Measurements from ENCODE around the gene AFAP1L2. TPM values are rescaled to one million over a fixed set of nuclear protein-coding genes. Genes with fewer than 3 reads are reported as not detected.
A peak's percentile ranks its signal among the peaks of the same experiment; 100 is the strongest.

Gene AFAP1L2
- total RNA-seq, 1 experiment from 2014 or later, result 170 TPM

GRCh38 chr10:114412907-114413797 is 8.8 kb upstream of the AFAP1L2 start:
- peak overlapping the region; percentile 99 for H3K27ac ChIP-seq (ENCODE audit: low read length)
- peak; percentile 94 for ATAC-seq
- no TSS peak for BruUV-seq (replicated peaks)
- CTCF ChIA-PET, result no interaction called here
- intact Hi-C loops (cut with micrococcal nuclease; ENCODE audit: unreplicated experiment) (no loop called here), in situ Hi-C loops (cut with HindIII; ENCODE audit: low pct_unique_long_range_greater_than_20kb, low sequenced_read_pairs) (no loop called here)
- DNase-seq (ENCODE audit: low read depth, low spot score), result no peak
- H3K36me3 ChIP-seq (ENCODE audit: control insufficient read depth, insufficient read depth, low read length), result no peaks in the 10 kb centered on the region
- peaks cover 57% of the 10 kb centered on the region for H3K4me1 ChIP-seq (ENCODE audit: control insufficient read depth, insufficient read depth, low read length)
- no peaks in the 10 kb centered on the region for H3K9me3 ChIP-seq (ENCODE audit: control insufficient read depth, insufficient read depth, low read depth, low read length)
- peak overlapping the region in 1 of 2 experiments; percentile 36; a peak in 3 of 4 replicates for H3K4me3 ChIP-seq (ENCODE audit: low read depth in 2 of 2, low read length in 2 of 2)
- TF ChIP-seq TCF7L2 (IDR thresholded peaks at IDR 0.05; ENCODE audit: low read depth, low read length) (peak; percentile 65; the same call in 1 of the 2 replicates), POLR2AphosphoS5 (IDR thresholded peaks at IDR 0.05; ENCODE audit: low read depth, low read length) (peak; percentile 60; the same call in 1 of the 2 replicates), SIN3A (IDR thresholded peaks at IDR 0.05; ENCODE audit: borderline replicate concordance, insufficient read depth, low read depth, low read length) (no peak)
- TF ChIP-seq, protein P1, sequence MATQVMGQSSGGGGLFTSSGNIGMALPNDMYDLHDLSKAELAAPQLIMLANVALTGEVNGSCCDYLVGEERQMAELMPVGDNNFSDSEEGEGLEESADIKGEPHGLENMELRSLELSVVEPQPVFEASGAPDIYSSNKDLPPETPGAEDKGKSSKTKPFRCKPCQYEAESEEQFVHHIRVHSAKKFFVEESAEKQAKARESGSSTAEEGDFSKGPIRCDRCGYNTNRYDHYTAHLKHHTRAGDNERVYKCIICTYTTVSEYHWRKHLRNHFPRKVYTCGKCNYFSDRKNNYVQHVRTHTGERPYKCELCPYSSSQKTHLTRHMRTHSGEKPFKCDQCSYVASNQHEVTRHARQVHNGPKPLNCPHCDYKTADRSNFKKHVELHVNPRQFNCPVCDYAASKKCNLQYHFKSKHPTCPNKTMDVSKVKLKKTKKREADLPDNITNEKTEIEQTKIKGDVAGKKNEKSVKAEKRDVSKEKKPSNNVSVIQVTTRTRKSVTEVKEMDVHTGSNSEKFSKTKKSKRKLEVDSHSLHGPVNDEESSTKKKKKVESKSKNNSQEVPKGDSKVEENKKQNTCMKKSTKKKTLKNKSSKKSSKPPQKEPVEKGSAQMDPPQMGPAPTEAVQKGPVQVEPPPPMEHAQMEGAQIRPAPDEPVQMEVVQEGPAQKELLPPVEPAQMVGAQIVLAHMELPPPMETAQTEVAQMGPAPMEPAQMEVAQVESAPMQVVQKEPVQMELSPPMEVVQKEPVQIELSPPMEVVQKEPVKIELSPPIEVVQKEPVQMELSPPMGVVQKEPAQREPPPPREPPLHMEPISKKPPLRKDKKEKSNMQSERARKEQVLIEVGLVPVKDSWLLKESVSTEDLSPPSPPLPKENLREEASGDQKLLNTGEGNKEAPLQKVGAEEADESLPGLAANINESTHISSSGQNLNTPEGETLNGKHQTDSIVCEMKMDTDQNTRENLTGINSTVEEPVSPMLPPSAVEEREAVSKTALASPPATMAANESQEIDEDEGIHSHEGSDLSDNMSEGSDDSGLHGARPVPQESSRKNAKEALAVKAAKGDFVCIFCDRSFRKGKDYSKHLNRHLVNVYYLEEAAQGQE (IDR thresholded peaks at IDR 0.05; ENCODE audit: insufficient read depth in 1 of 2, low read depth in 2 of 2, low read length in 1 of 2), result 0 out of 4 replicates have a peak, but pooled peaks of 1 of the 2 experiments have one; percentile 28
- TF ChIP-seq, protein P2, sequence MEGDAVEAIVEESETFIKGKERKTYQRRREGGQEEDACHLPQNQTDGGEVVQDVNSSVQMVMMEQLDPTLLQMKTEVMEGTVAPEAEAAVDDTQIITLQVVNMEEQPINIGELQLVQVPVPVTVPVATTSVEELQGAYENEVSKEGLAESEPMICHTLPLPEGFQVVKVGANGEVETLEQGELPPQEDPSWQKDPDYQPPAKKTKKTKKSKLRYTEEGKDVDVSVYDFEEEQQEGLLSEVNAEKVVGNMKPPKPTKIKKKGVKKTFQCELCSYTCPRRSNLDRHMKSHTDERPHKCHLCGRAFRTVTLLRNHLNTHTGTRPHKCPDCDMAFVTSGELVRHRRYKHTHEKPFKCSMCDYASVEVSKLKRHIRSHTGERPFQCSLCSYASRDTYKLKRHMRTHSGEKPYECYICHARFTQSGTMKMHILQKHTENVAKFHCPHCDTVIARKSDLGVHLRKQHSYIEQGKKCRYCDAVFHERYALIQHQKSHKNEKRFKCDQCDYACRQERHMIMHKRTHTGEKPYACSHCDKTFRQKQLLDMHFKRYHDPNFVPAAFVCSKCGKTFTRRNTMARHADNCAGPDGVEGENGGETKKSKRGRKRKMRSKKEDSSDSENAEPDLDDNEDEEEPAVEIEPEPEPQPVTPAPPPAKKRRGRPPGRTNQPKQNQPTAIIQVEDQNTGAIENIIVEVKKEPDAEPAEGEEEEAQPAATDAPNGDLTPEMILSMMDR (IDR thresholded peaks at IDR 0.05), result no peak
- H3K27me3 ChIP-seq (ENCODE audit: control insufficient read depth, insufficient read depth, low read length), result no peaks in the 10 kb centered on the region
- POLR2A ChIA-PET, result interaction anchor here (0.7 to 1.1 kb wide), 2 partner anchors 15 to 1340 kb away, joined by 3 to 4 read pairs; no protein-coding TSS in a partner anchor

DNA sequence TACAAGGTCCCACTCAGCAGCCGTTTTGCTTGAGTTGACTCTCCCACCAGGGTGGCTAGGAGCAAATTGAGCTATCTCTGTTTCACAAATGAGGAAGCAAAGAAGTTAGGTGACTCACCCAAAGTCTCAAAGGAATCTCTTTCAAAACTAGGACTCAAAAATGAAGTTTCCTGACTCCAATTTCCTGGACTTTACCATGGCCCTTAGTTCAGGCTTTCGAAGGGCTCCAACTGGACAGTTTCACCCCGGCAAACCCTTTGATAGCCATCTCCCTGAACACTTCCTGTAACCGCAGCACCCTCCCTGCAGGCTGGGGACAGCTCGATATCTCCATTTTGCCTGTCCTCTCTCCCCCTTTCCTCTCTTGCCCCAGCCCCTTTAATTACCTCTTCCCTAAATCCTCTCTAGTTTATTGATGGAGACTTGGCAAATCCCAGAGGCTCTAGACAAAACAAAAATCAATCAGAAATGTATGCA is 4.7 kb upstream of the AFAP1L2 start:
- intact Hi-C loops (cut with micrococcal nuclease; ENCODE audit: unreplicated experiment), result no loop called here
- POLR2A ChIA-PET, result interaction anchor here (0.6 kb wide), 1 partner anchor 229 kb away, joined by 3 read pairs; no protein-coding TSS in a partner anchor
- BruUV-seq (replicated peaks), result no TSS peak

More for the DNA sequence above, 4.7 kb upstream of the AFAP1L2 start:
- in situ Hi-C loops (cut with HindIII; ENCODE audit: low pct_unique_long_range_greater_than_20kb, low sequenced_read_pairs), result no loop called here
- Histone ChIP-seq H3K4me1 (ENCODE audit: control insufficient read depth, insufficient read depth, low read length) (peaks cover 62% of the 10 kb centered on the region), H3K27me3 (ENCODE audit: control insufficient read depth, insufficient read depth, low read length) (no peaks in the 10 kb centered on the region), H3K27ac (ENCODE audit: low read length) (peak overlapping the region; percentile 99), H3K4me3 (ENCODE audit: low read depth in 2 of 2, low read length in 2 of 2) (no peak overlapping the region), H3K36me3 (ENCODE audit: control insufficient read depth, insufficient read depth, low read length) (no peaks in the 10 kb centered on the region), H3K9me3 (ENCODE audit: control insufficient read depth, insufficient read depth, low read depth, low read length) (no peaks in the 10 kb centered on the region)
- TF ChIP-seq, protein P2 (IDR thresholded peaks at IDR 0.05), result no peak
- TF ChIP-seq SIN3A (IDR thresholded peaks at IDR 0.05; ENCODE audit: borderline replicate concordance, insufficient read depth, low read depth, low read length) (no peak), POLR2AphosphoS5 (IDR thresholded peaks at IDR 0.05; ENCODE audit: low read depth, low read length) (no peak), TCF7L2 (IDR thresholded peaks at IDR 0.05; ENCODE audit: low read depth, low read length) (no peak)
- TF ChIP-seq, protein P1 (IDR thresholded peaks at IDR 0.05; ENCODE audit: insufficient read depth in 1 of 2, low read depth in 2 of 2, low read length in 1 of 2), result no peak
- DNase-seq (ENCODE audit: low read depth, low spot score) (no peak), ATAC-seq (no peak)
- CTCF ChIA-PET, result no interaction called here

Measured in Panc1 (cell line).